ENCODE measurements around the gene ESR1.
"Not testable (repeated sequence)": the region's sequence is repeated elsewhere in the genome, so short reads cannot be mapped to it uniquely, and the experiment has no call there.

ESR1 gene

DNA sequence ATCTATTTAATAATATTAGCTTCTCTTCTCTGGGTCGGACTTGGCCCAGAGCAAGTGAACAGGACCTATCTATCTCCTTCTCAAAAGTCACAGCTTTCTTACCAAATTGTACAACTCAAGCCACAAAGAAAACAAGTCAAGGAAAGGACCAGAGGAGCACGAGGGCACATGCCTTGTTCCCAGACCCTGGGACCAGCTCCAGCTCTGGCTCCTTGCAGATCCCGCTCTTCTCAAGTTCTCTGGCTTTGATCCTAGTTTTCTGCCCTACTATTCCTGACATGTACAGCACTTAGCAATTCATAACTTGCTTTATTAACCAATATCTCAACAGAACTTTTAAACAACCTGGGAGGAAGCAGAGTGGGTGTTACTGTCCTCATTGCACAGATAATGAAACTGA is 185.9 kb downstream of the ESR1 start:
- DNase-seq: no peak

DNA sequence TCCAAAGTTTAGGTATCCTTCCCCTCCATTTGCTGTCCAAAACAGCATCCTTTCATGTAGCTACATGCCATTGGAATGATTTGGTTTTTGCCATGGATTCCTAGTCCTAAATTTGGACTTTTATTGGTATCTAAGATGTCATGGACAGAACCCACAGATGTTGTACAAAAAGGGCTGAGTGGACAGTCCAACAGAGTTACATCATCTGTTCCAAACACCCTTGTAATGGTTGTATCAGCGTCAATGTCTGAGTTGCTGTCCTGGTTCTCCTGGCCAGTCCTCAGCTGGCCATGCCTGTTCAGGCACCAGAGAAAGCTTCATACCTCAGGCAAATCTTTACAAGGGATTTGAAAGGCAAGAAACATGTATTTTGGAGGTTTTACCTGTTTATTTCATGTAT is 191.3 kb downstream of the ESR1 start:
- no peak for DNase-seq

DNA sequence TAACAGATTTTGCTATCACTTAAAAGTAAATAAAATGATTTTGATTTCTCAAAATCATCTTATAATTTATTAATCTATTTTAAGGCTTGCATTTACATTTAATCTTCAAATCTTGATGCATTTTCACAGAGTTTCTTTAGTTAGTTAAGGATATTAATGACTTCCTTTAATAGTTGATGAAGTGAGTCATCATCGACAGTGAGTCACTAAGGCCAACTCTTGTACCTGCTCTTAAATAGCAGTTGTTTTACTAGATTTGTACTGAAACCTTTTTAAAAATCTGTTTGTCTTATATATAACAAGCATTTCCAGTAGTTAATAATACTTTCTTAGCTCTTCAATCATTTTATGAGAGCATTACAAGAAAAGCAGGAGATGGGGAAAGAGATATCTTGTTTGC is 191.7 kb downstream of the ESR1 start:
- DNase-seq: no peak

DNA sequence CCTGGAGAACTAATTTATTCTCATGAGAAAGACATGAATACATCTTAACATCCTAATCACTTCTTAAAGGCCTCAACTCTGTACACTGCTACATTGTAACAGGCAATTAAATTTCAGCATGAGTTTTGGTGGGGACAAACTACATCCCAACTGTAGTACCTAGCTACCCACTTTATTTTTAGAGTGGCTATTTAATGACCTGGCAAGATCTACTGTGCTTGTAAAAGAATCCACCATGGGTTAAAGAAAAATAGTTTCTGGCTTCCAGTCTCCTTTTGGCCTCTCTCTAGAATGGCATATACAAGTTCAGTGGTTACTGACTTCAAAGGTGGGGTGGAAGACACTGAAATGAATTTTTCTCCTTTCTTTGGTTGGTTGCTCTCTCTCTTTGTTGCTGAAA is 193.9 kb downstream of the ESR1 start:
- no peak for DNase-seq

DNA sequence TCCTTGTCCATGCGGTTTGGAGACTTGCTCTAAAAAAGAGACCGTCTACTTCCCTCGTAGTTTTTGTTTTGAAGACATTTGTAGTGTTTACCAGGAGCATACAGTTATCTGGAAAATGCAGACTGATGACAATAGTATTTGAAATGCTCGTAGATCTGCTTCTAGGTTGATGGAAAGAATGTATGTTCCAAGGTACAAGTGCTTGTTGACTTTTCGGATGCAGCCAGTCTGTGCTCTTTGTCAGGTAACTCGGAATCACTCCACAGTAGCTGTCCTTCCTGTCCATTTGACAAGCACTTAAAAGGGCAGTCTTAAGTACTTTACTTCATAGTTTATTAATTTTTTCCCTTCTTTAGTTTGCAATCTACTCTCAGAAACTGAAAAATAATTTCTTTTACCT is 194.8 kb downstream of the ESR1 start:
- DNase-seq: no peak

DNA sequence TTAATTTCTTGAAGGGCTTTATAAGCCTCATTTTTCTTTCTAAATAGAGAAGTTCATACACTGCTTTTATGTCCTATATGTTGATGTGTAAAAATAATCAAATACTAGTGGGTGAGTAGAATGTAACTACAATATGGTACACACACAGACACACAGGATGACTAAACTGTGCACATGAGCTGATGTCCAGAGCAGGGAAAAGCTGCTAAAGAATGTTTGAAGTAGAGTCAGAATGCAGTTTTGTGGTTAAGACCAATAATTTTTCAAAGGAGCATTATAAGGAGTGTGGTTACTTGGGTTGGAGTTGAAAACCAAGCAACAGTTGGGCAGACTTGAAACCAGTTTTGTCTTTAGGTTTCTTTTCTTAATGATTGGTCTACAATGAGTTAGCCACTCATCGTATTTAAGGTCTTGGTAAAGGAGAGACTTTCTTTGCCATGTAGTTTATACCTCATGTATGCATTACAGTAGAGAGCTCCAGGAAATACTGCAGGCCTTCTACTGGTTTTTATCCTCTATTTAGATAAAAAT is 196.6 kb downstream of the ESR1 start:
- no peak for DNase-seq

DNA sequence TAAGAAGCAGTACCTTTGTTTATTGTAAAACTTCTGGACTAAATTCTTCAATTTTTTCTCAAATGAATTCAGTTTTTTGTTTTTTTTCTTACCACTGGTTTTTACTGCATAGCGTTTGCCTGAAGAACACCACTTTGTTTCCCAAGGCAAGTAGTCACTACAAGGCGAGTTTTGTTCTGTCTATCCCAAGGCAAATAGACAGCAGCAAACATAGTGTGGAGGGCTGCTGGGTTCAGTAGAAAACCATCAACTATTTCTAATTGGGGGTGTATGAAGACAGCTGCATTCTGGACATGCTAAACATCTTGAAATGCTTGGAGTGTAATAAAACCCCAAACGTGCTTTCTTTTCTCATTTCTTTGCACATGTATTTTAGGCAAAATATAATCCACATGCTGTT is 197.4 kb downstream of the ESR1 start:
- no peak for DNase-seq

DNA sequence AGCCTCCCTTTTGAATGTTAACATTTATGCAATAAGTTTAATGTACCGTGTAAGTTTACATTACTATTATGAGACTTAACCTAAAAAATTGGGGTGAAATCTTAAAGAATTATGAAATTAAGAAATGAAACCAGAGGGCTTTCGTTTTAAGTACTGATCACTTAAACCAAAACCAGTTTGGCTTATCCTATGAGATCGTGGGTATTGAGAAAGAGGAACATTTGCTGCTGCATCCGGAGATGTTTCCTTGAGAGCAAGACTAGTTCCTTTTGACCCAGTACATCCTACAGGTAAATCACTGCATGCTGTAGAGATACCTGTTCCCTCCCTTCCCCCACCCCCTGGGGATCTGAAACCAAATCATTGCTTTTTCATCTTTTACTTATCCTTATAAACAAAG is 201.3 kb downstream of the ESR1 start:
- DNase-seq: no peak

DNA sequence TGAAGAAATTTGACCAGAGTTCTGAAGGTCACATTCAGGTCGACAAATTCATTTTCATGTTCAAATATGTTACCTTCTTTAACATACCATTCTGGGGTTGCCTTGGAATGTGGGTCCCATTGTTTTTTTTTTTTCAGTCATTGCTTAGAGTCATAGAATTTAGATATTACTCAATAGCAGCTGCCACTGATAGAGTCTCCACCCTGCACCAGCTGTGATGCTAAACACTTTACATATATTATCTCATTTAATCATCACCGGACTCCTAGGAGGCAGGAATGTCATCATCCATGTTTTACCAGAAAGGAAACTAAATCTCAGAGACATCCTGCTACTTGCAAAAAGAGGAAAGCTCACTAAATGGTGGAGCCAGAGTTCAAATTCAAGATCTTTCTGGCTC is 204.7 kb downstream of the ESR1 start:
- no peak for DNase-seq

DNA sequence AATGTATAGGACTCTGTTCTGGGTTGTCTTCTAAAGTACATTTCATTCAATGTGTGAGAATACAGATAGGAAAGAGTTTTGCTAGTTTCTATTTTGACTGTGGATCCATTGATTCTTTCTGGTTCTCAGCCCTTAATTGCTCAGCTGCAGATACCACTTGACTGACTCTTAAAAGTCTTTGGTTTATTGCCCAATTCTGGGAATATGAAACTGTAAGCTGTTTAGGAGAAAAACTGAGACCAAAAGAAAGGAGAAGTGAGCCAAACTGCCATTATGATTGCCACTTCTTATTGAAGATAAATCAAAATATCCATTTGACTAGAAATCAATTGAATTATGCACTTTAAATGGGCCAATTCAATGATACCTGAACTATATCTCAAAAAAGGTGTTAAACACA is 211.4 kb downstream of the ESR1 start:
- no peak for DNase-seq

DNA sequence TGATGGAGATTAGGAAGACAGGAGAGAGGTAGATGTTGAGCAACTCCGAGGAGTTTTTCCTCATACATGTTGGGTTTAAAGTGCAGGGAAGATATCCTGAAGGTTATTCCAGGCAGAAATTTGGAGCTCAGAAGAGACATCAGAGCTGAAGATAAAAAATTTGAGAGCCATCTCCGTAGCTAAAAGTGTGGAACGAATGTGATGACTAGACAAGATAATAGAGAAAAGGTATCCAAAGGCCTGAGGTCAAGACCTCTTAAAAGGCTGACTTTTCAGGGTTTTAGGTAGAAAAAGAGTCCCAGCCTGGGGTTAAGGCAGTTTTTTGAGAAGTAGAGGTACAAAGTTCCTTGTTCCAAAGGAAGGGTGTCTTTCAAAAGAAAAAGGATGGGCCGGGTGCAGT is 214.8 kb downstream of the ESR1 start:
- DNase-seq: no peak

DNA sequence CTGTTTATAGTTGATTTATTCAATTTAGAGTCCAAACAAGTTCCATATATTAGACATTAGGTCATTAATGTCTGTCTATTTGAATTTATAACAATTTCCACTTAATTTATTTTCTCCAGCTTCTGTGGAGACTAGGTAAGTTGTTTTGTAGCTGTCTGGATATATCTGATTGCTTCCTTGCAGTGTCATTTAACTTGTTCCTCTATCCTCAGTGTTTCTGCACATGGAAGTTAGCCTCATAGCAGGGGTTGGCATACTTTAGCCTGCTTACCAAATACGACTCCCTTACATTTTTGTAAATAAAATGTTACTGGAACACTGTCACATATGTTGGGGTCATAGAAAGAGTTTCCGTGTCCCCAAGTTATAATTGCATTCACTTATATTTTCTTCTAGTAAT is 216.1 kb downstream of the ESR1 start:
- no peak for DNase-seq

DNA sequence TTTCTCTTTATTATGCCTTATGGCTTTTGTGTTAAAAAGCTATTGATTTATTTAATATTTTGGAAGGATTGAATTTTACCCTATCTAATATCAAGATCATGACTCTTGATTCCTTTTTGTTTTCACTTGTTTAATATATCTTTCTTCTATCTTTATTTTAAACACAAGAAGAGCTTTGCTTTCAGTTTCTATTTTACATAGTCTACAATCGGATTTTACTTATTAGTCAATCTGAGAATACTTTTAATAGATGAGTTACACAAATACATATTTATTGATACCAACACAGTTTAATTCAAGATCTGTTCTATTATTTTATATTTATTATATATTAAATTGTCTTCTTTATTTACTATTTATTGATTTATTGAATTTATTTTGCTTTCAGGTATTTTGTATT is 218.8 kb downstream of the ESR1 start:
- no peak for DNase-seq

DNA sequence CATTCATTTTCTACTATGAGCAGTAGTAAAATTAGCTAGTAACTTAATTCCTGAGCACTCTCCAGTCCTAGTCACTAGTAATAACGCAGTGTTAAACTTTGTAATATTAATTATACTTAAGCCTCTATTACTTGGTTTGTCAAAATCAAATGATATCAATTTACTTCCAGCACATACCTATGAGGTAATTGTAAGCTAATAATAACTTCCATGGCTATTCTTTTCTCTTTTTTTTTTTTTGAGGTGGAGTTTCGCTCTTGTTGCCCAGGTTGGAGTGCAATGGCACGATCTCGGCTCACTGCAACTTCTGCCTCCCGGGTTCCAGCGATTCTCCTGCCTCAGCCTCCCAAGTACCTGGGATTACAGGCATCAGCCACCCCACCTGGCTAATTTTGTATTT is 219.3 kb downstream of the ESR1 start:
- not testable (repeated sequence) for DNase-seq

DNA sequence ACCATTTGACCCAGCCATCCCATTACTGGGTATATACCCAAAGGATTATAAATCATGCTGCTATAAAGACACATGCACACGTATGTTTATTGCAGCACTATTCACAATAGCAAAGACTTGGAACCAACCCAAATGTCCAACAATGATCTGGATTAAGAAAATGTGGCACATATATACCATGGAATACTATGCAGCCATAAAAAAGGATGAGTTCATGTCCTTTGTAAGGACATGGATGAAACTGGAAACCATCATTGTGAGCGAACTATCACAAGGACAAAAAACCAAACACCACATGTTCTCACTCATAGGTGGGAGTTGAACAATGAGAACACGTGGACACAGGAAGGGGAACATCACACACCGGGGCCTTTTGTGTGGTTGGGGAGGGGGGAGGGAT is 226.3 kb downstream of the ESR1 start:
- not testable (repeated sequence) for DNase-seq

DNA sequence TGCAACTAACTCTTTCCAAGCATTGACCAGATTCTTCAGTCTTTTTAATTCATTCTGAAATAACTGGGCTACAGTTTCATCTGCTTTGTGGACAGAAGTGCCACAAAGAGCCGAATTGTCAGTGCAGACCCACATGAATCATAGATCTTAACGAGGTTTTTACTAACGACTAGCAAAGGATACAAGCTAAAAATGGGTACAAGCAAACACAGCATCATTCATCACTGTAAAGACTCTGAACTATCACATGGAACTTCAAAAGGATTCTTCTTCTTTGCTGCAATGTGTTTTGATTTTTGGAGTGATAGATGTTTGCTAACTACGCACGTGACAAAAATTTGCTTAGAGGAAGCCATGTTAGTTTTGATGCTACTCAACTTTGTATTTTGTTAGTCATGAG is 227.1 kb downstream of the ESR1 start:
- DNase-seq: no peak

DNA sequence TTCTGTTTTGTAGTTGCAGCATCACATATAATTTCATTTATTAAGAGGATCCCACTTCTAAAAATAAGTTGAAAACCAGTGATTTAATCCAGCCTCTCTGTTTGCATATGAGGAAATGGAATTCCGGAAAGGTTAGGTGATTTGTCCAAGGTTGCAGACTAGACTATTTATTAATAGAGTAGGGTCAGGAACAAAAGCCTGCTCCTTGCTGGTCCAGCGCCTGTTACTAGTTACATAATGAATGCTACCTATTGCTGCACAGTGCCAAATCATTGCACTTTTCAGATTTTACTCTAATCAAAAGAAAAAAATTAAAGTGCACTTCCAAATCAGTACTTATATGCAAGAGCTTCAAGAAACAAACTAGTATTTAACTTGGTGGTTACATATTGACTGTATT is 238.6 kb downstream of the ESR1 start:
- DNase-seq: no peak

DNA sequence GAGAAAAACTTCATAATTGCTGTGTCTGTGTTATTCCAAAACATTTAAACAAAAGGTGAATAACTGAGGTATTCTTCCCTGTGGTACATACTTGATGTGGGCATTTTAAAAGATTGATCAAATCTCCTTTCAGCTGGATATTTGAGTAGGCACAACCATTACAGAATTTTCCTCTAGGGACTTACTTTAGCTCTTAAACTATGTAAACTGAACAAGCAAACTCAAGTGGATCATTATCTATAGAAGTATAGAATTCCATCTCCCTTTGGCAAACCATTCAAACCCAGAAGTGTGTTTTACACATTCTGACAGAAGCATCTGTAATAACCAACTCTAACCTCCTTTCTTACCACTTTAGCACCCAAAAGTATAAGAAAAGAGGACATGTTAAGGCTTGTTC is 241.4 kb downstream of the ESR1 start:
- no peak for DNase-seq

DNA sequence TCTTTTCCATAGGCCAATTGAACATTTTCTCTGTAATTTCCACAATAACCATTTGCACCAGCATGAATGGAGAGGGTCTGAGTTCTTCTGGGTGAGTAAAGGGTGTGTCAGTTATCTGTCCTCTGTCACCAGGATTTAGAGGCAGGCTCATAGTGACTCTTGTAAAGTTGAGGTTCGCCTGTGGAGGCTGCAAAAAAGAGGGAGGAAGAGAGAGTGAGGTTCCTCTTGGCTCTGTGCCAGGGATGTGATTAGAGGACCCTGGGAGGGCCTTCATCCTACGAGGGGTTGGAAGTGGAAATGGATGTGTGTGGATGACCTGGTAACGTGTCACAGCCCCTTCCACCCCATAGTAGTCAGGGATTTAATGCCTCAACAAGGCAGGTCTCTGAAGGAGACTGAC is 242.0 kb downstream of the ESR1 start:
- DNase-seq: no peak

DNA sequence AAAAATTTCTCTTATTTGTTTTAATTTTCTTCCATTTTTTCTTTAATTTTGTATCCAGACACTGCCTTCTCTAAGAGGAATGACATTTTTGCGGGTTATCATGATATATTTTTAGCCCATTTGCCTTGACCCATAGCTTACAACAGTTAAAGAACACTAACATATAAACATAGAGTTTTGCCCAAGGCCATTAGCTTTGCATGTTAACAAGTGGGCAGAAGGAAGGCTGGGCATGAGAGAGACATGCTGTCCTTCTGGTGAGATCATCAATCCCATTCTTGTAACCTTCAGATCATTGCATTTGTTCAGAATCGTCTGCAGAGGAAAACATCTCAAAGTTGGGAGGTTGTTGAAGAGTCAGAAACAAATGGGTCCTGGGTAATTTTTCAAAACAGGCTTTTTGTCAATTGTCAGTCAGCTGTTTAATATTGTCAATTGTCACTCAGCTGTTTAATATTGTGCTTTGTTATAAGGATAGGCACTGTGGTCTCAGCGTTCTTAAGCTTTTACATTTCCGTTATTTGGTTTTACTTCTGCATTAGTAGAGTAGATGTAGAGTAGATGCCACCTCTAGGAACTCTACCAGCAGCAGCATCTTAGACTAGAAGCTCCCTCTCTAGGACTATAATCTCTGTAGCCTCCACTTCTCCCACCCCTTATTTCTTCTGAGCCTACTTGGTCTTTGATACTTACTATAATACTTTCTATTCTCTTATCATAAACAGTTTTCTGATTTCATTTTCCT is 243.1 kb downstream of the ESR1 start:
- no peak for DNase-seq

DNA sequence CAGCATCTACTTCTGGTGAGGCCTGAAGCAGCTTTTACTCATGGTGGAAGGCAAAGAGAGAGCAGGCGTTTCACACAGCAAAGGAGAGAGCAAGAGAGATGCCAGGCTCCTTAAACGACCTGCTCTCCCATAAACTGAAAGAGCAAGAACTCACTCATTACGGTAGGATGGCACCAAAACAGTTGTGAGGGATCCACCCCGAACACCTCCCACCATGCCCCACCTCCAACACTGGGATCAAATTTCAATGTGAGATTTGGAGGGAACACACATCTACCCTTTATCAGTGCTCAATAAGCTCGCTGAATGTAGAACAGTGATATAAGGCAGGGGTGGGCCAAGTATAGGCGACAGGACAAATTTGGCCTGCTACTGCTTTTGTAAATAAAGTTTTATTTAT is 244.6 kb downstream of the ESR1 start:
- no peak for DNase-seq

DNA sequence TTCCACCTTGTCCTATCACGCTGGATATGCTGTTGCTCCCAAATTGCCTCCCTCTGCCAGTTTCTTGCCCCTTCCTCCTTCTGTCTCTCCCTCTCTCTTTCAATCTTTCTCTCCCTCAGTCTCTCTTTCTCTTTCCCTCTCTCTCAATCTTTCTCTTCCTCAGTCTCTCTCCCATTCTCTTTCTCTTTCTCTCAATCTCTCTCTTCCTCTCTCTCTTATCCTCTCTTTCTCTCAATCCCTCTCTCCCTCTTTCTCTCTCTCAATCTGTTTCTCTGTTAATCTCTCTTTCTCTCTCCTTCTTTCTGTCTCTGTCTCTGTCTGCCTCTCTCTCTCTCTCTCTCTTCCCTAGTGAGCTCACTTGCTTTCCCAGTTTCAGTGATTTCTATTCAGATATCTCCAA is 245.8 kb downstream of the ESR1 start:
- DNase-seq: no peak

DNA sequence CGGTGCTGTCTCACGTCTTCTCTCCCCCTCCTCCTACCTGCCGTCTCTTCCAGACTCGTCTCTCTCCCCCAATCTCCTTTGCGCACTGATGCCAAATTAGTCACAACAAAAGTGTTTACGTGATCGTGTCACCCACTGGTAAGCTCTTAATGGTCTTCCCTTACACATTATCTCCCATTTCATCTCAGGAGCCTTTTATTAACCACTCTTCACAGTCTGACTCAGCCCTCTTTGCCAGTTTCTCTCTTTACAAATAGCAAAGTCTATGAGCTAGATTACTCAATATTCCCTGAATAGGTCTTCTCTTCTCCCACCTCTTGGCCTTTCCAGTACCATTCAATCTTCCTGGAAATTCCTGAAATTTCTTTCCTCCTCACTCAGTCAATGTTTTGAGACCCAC is 247.0 kb downstream of the ESR1 start:
- no peak for DNase-seq

DNA sequence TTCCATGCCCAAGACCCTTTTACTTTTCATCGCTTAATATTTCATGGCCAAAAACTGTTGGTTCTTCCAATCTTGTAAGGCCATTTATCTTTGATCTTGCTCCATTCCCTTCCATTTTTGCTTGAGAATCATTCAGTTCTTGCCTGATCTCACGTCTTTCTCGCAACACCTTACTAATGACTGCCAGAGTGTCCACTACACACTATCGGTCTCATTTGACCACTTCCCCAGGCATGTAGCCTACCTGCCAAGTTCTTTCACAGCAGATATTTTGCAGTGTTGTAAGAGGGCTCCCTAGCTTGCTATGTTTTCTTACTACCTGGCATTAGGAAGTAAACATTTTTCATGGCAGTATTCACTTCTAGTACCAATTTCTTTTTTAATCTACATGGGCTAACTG is 248.0 kb downstream of the ESR1 start:
- no peak for DNase-seq

DNA sequence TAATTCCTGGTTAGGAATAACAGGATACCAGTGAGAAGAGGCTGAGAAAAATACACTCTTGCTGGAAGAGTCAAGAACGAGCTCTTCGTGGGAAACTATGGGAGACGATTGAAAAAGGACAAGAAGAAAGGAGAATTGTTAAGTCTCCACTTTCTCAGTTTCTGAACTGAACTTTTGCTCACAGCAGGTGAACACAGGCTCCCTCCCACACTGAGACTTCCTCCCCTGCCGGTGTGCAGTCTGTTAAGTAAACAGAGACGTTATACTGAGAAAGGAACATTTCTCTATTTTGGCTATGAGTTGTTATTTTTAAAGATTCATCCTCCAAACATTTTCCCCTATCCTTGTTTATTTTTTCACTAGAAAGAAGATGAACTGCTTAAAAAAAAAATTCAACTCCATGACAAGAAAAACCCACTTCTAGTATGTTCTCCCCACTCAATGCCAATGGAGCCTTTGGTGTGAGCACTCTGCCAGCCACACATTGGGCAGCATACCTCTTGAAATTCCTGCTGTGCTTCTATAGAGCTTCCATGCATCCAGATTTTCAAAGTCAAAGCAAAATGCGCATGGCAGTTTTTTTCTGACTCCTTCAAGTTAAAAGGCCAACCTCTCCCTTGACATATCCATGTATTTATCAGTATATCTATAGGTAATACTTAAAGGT is 250.5 kb downstream of the ESR1 start:
- DNase-seq: no peak
